Endothelial cell of umbilical vein (primary cell): Measurements from ENCODE around the gene KPNA1. TPM values are rescaled to one million over a fixed set of nuclear protein-coding genes. Genes with fewer than 3 reads are reported as not detected.
"Not testable (repeated sequence)": the region's sequence is repeated elsewhere in the genome, so short reads cannot be mapped to it uniquely, and the experiment has no call there.

Experiments used
- BruUV-seq: library from RNA; stranded (reverse); fragments of 400-500 nt; replicated peaks from 2 replicates; lab custom pipeline; 2021; lab: Mats Ljungman, UMichigan
- CTCF ChIA-PET: fragments of 300-600, 350-600 bp; sonication (Branson Sonifier 250); formaldehyde crosslinking; loops from one replicate; lab custom pipeline; 2021; ENCODE audit warnings: antibody characterized with exemption, inconsistent platforms; lab: Charles Lee
- POLR2A ChIA-PET: fragments of 300-600, 350-600 bp; sonication (Branson Sonifier 250); formaldehyde crosslinking; loops from one replicate; lab custom pipeline; 2021; ENCODE audit warnings: antibody characterized with exemption, inconsistent platforms; lab: Charles Lee
- DNase-seq: peaks from one replicate; pipeline ENCODE4 v3.0.0-alpha.2; 2011; ENCODE audit warnings: low read depth, low spot score
- FAIRE-seq: peaks from 2 replicates; lab custom pipeline; 2011; peaks lifted over from hg19 to GRCh38; lab: Jason Lieb, UNC
- H2AFZ ChIP-seq: 2 replicates; pipeline ENCODE4 v1.6.0; 2012; ENCODE audit warnings: low read depth, low read length, control low read depth, inconsistent platforms
- H3K27ac ChIP-seq: 2 replicates; pipeline ENCODE4 v1.5.1; 2011; ENCODE audit warnings: low read depth, mild to moderate bottlenecking, control low read depth, low read length, moderate library complexity; ENCODE audit not compliant: insufficient read depth
- H3K27me3 ChIP-seq, 2 experiments: 2 replicates each; pipeline versions ENCODE4 v1.6.0 to v1.6.1; 2011; ENCODE audit warnings: low read length in 2 of 2, mixed read lengths in 1 of 2; ENCODE audit not compliant: control insufficient read depth in 2 of 2, insufficient read depth in 2 of 2
- H3K36me3 ChIP-seq, 2 experiments: 2 replicates in 1 of 2; 3 replicates in 1 of 2; pipeline ENCODE4 v1.5.1; 2011; ENCODE audit warnings: low read length in 2 of 2, mild to moderate bottlenecking in 1 of 2, moderate library complexity in 1 of 2; ENCODE audit not compliant: control insufficient read depth in 2 of 2, insufficient read depth in 2 of 2; ENCODE audit errors: extremely low read depth in 1 of 2
- H3K4me1 ChIP-seq: 3 replicates; pipeline ENCODE4 v1.5.1; 2011; ENCODE audit warnings: mild to moderate bottlenecking, low read length; ENCODE audit not compliant: control insufficient read depth, insufficient read depth; ENCODE audit errors: extremely low read depth
- H3K4me2 ChIP-seq: 2 replicates; pipeline ENCODE4 v1.6.1; 2011; ENCODE audit warnings: low read length, control low read depth, mixed read lengths; ENCODE audit not compliant: insufficient read depth
- H3K4me3 ChIP-seq, 3 experiments: fragments of 200-600 bp in 1 of 3; sonication (generic), shearing (Covaris generic) in 1 of 3; replicated peaks in 1 of 3; 2 replicates each; pipeline ENCODE4 v1.5.1; 2011 to 2016; ENCODE audit warnings: control low read depth in 3 of 3, low read length in 3 of 3, mild to moderate bottlenecking in 2 of 3, inconsistent platforms in 1 of 3, low read depth in 1 of 3, moderate library complexity in 1 of 3; ENCODE audit not compliant: insufficient read depth in 1 of 3
- H3K79me2 ChIP-seq: 2 replicates; pipeline ENCODE4 v1.6.0; 2012; ENCODE audit warnings: low read length, inconsistent platforms; ENCODE audit not compliant: control insufficient read depth, insufficient read depth
- H3K9ac ChIP-seq: replicated peaks from 2 replicates; pipeline ENCODE3; 2011; ENCODE audit warnings: low read length, control low read depth; ENCODE audit not compliant: insufficient read depth; ENCODE audit errors: extremely low read depth
- H3K9me1 ChIP-seq: replicated peaks from 3 replicates; pipeline ENCODE4 v1.6.0; 2011; ENCODE audit warnings: mild to moderate bottlenecking, low read length; ENCODE audit not compliant: control insufficient read depth, insufficient read depth; ENCODE audit errors: extremely low read depth
- H3K9me3 ChIP-seq: replicated peaks from 2 replicates; pipeline ENCODE4 v1.5.1; 2012; ENCODE audit warnings: low read length, inconsistent platforms; ENCODE audit not compliant: control insufficient read depth, insufficient read depth
- H4K20me1 ChIP-seq: replicated peaks from 2 replicates; pipeline ENCODE3; 2011; ENCODE audit warnings: mild to moderate bottlenecking, low read length; ENCODE audit not compliant: control insufficient read depth, insufficient read depth; ENCODE audit errors: extremely low read depth
- EZH2 ChIP-seq: IDR thresholded peaks from 2 replicates; pipeline ENCODE4 v1.6.1; 2012; ENCODE audit warnings: borderline replicate concordance, low read depth, mild to moderate bottlenecking, moderate library complexity, low read length, inconsistent platforms; ENCODE audit not compliant: severe bottlenecking
- FOS ChIP-seq: IDR thresholded peaks from 2 replicates; pipeline ENCODE4 v1.6.1; 2011; ENCODE audit warnings: mild to moderate bottlenecking, low read length, moderate library complexity, borderline replicate concordance; ENCODE audit not compliant: insufficient read depth
- GATA2 ChIP-seq: IDR thresholded peaks from 2 replicates; pipeline ENCODE4 v1.7.0; 2011; ENCODE audit warnings: low read depth, mild to moderate bottlenecking, moderate library complexity, mixed read lengths, low read length; ENCODE audit not compliant: insufficient read length, insufficient read depth
- JUN ChIP-seq: IDR thresholded peaks from 2 replicates; pipeline ENCODE4 v1.6.1; 2011; ENCODE audit warnings: borderline replicate concordance, low read depth; ENCODE audit not compliant: insufficient read length, insufficient read depth
- MYC ChIP-seq: IDR thresholded peaks from one replicate; pipeline ENCODE4 v1.6.1; 2011; ENCODE audit warnings: mild to moderate bottlenecking, low read depth, low read length
- POLR2A ChIP-seq: IDR thresholded peaks from 2 replicates; pipeline ENCODE4 v1.6.1; 2012; ENCODE audit warnings: low read depth, mild to moderate bottlenecking, control low read depth, low read length
- POLR2AphosphoS5 ChIP-seq: IDR thresholded peaks from 2 replicates; pipeline ENCODE4 v1.6.1; 2012; ENCODE audit warnings: low read depth, mild to moderate bottlenecking, control low read depth, low read length, moderate library complexity; ENCODE audit not compliant: insufficient read depth
- dilution Hi-C: fragments of 300-500 bp; cut with MboI; formaldehyde crosslinking; loops from one replicate; pipeline ENCODE4 v1.15.0; 2019; ENCODE audit warnings: low sequenced_read_pairs; ENCODE audit not compliant: extremely low pct_ligation_motif_present
- intact Hi-C: fragments of 100-400 bp; cut with micrococcal nuclease; formaldehyde crosslinking; loops from one replicate; pipeline ENCODE4 v1.10.0; 2022
- polyA plus RNA-seq, 4 experiments: library from polyadenylated mRNA; depleted of rRNA in 3 of 4; stranded (reverse) in 3 of 4; unstranded in 1 of 4; fragments of >200 nt; gene quantifications; 2 replicates each; pipeline versions ENCODE4 v1.2.1 to v1.2.3, GENCODE V29; 2011 to 2012; ENCODE audit warnings: missing spikeins in 1 of 4
- total RNA-seq: library from RNA; stranded (reverse); gene quantifications from 2 replicates; pipeline ENCODE4 v1.2.3, GENCODE V29; 2021
- TF ChIP-seq, protein P1 (sequence below), 2 donors: IDR thresholded peaks; 1 replicate in 1 of 2; 2 replicates in 1 of 2; pipeline ENCODE4 v1.5.1; 2011; ENCODE audit warnings: low read length in 2 of 2, mild to moderate bottlenecking in 2 of 2, moderate library complexity in 2 of 2, control low read depth in 1 of 2, inconsistent platforms in 1 of 2, low read depth in 1 of 2; ENCODE audit not compliant: insufficient read depth in 1 of 2; ENCODE audit errors: extremely low read depth in 1 of 2
- TF ChIP-seq, protein P2 (sequence below): IDR thresholded peaks from 2 replicates; pipeline ENCODE4 v1.6.1; 2011; ENCODE audit not compliant: insufficient read depth, insufficient read length

The KPNA1 gene
- total and polyA plus RNA-seq, 2 donors (not counting 3 experiments of a cell fraction or from before 2014, with no cell fraction given) = 24.4 to 110 TPM

DNA sequence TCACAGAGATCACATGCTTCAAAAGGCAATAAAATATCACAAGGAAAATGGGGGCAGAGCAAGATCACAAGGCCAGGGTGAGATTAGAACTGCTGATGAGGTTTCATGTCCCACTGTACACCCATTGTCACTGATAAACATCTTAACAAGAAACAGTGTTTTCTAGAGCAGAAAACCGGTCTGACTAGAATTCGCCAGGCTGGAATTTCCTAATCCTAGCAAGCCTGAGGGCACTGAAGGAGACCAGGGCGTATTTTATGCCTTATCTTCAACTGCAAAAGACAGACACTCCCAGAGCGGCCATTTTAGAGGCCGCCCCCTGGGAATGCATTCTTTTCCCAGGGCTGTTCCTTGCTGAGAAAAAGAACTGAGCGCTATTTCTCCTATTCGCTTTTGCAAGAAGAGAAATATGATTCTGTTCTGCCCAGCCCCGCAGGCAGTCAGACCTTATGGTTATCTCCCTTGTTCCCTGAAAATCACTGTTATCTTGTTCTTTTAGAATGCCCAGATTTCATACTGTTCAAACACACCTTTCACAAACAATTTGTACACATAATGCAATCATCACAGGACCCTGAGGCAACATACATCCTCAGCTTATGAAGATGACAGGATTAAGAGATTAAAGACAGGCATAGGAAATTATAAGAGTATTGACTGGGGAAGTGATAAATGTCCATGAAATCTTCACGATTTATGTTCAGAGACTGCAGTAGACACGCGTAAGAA lies 70.8 kb downstream of the KPNA1 start:
- H3K9ac ChIP-seq, H3K4me2 ChIP-seq, H3K27me3 ChIP-seq, H3K79me2 ChIP-seq, BruUV-seq, POLR2A ChIA-PET, H3K9me3 ChIP-seq, CTCF ChIA-PET, H2AFZ ChIP-seq, H3K4me3 ChIP-seq, intact Hi-C loops, H3K4me1 ChIP-seq, FAIRE-seq, dilution Hi-C loops, H4K20me1 ChIP-seq, DNase-seq, H3K27ac ChIP-seq, H3K9me1 ChIP-seq: not testable (repeated sequence)
- peaks cover 6 to 13% of the 10 kb centered on the region in 2 experiments for H3K36me3 ChIP-seq

DNA sequence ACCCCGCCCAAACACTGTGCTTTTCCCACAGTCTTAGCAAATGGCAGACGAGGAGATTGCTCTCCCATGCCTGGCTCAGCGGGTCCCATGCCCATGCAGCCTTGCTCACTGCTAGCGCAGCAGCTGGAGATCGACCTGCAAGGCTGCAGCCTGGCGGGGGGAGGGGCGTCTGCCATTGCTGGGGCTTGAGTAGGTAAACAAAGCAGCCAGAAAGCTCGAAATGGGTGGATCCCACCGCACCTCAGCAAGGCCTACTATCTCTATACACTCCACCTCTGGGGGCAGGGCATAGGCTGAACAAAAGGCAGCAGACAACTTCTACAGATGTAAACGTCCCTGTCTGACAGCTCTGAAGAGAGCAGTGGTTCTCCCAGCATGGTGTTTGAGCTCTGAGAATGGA lies 71.6 kb downstream of the KPNA1 start:
- H3K27ac ChIP-seq = no peak overlapping the region
- H3K36me3 ChIP-seq = peaks cover 6 to 13% of the 10 kb centered on the region in 2 experiments
- BruUV-seq = no TSS peak
- no peak overlapping the region for H3K4me3 ChIP-seq
- intact Hi-C loops (no loop called here), dilution Hi-C loops (no loop called here)
- peaks cover 5% of the 10 kb centered on the region for H3K79me2 ChIP-seq
- no peaks in the 10 kb centered on the region for H4K20me1 ChIP-seq
- DNase-seq (no peak), FAIRE-seq (no peak)
- H3K4me2 ChIP-seq = no peak overlapping the region
- no peak overlapping the region for H2AFZ ChIP-seq
- CTCF ChIA-PET = interaction anchor here (3.1 kb wide), 1 partner anchor 10 kb away, joined by 7 read pairs; no protein-coding TSS in a partner anchor
- no peak for TF ChIP-seq MYC
- TF ChIP-seq FOS = no peak
- TF ChIP-seq, protein P1, sequence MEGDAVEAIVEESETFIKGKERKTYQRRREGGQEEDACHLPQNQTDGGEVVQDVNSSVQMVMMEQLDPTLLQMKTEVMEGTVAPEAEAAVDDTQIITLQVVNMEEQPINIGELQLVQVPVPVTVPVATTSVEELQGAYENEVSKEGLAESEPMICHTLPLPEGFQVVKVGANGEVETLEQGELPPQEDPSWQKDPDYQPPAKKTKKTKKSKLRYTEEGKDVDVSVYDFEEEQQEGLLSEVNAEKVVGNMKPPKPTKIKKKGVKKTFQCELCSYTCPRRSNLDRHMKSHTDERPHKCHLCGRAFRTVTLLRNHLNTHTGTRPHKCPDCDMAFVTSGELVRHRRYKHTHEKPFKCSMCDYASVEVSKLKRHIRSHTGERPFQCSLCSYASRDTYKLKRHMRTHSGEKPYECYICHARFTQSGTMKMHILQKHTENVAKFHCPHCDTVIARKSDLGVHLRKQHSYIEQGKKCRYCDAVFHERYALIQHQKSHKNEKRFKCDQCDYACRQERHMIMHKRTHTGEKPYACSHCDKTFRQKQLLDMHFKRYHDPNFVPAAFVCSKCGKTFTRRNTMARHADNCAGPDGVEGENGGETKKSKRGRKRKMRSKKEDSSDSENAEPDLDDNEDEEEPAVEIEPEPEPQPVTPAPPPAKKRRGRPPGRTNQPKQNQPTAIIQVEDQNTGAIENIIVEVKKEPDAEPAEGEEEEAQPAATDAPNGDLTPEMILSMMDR (IDR thresholded peaks at IDR 0.05; ENCODE audit: extremely low read depth in 1 of 2, insufficient read depth in 1 of 2, low read depth in 1 of 2, low read length in 2 of 2) = no peak
- no peak for TF ChIP-seq GATA2
- no peak for TF ChIP-seq POLR2AphosphoS5
- TF ChIP-seq, protein P2, sequence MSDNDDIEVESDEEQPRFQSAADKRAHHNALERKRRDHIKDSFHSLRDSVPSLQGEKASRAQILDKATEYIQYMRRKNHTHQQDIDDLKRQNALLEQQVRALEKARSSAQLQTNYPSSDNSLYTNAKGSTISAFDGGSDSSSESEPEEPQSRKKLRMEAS = no peak
- TF ChIP-seq POLR2A = no peak
- no peak for TF ChIP-seq EZH2
- TF ChIP-seq JUN = no peak
- no peaks in the 10 kb centered on the region for H3K27me3 ChIP-seq
- no peaks in the 10 kb centered on the region for H3K9me1 ChIP-seq
- H3K4me1 ChIP-seq = no peaks in the 10 kb centered on the region
- no peak overlapping the region for H3K9ac ChIP-seq
- POLR2A ChIA-PET = no interaction called here
- H3K9me3 ChIP-seq = no peaks in the 10 kb centered on the region
